WTC11 (cell line): ENCODE measurements around the gene SH3BP2. TPM values are rescaled to one million over a fixed set of nuclear protein-coding genes. Genes with fewer than 3 reads are reported as not detected.
A peak's percentile ranks its signal among the peaks of the same experiment; 100 is the strongest.

Experiments
- ELF4 ChIP-seq: sonication (generic); formaldehyde crosslinking; IDR thresholded peaks from 2 replicates; pipeline ENCODE4 v1.8.1; 2022; ENCODE audit warnings: low read depth, mild to moderate bottlenecking, moderate library complexity, missing genetic modification reagents
- EMX1 ChIP-seq: fragments of 250-450 bp; sonication (Bioruptor Pico); IDR thresholded peaks from 2 replicates; pipeline ENCODE4 v1.8.0; 2021; ENCODE audit warnings: mild to moderate bottlenecking
- ETV6 ChIP-seq: sonication (generic); formaldehyde crosslinking; IDR thresholded peaks from 2 replicates; pipeline ENCODE4 v1.8.1; 2022; ENCODE audit warnings: mild to moderate bottlenecking, missing genetic modification reagents
- FOXK1 ChIP-seq: sonication (generic); formaldehyde crosslinking; IDR thresholded peaks from 2 replicates; pipeline ENCODE4 v1.8.0; 2022; ENCODE audit warnings: mild to moderate bottlenecking, moderate library complexity, missing genetic modification reagents
- FOXP1 ChIP-seq: sonication (generic); formaldehyde crosslinking; IDR thresholded peaks from 2 replicates; pipeline ENCODE4 v1.8.0; 2022; ENCODE audit warnings: missing genetic modification reagents, mild to moderate bottlenecking, moderate library complexity, borderline replicate concordance
- GABPB1 ChIP-seq: sonication (generic); formaldehyde crosslinking; IDR thresholded peaks from 2 replicates; pipeline ENCODE4 v1.8.1; 2023; ENCODE audit warnings: mild to moderate bottlenecking, missing genetic modification reagents
- GTF2I ChIP-seq: fragments of 250-450 bp; sonication (Bioruptor Pico); conservative IDR thresholded peaks from 2 replicates; pipeline ENCODE4 v1.4.0; 2021; ENCODE audit warnings: mild to moderate bottlenecking
- JUN ChIP-seq: sonication (generic); formaldehyde crosslinking; IDR thresholded peaks from 2 replicates; pipeline ENCODE4 v1.8.0; 2023; ENCODE audit warnings: mild to moderate bottlenecking, missing genetic modification reagents
- MXD4 ChIP-seq: fragments of 250-450 bp; sonication (Bioruptor Pico); IDR thresholded peaks from 2 replicates; pipeline ENCODE4 v1.8.0; 2021; ENCODE audit warnings: mild to moderate bottlenecking, moderate library complexity, borderline replicate concordance
- NR1H2 ChIP-seq: sonication (generic); formaldehyde crosslinking; IDR thresholded peaks from 2 replicates; pipeline ENCODE4 v1.9.0; 2021; ENCODE audit warnings: mild to moderate bottlenecking, moderate library complexity, missing genetic modification reagents
- SOX15 ChIP-seq: fragments of 250-450 bp; sonication (Bioruptor Pico); IDR thresholded peaks from 2 replicates; pipeline ENCODE4 v1.9.0; 2021; ENCODE audit warnings: mild to moderate bottlenecking
- TCF7 ChIP-seq: sonication (generic); formaldehyde crosslinking; IDR thresholded peaks from 2 replicates; pipeline ENCODE4 v1.8.0; 2022; ENCODE audit warnings: mild to moderate bottlenecking, low read depth, missing genetic modification reagents, moderate library complexity
- TEAD4 ChIP-seq: sonication (generic); formaldehyde crosslinking; IDR thresholded peaks from 2 replicates; pipeline ENCODE4 v1.8.0; 2022; ENCODE audit warnings: mild to moderate bottlenecking, missing genetic modification reagents
- ZNF396 ChIP-seq: fragments of 250-450 bp; sonication (Bioruptor Pico); IDR thresholded peaks from 2 replicates; pipeline ENCODE4 v1.8.0; 2021; ENCODE audit warnings: mild to moderate bottlenecking, moderate library complexity, borderline replicate concordance
- ZNF423 ChIP-seq: fragments of 250-450 bp; sonication (Bioruptor Pico); IDR thresholded peaks from 2 replicates; pipeline ENCODE4 v2.1.2; 2022; ENCODE audit warnings: mild to moderate bottlenecking, moderate library complexity
- total RNA-seq: library from RNA; stranded (reverse); gene quantifications from 3 replicates; pipeline ENCODE4 v1.2.3, GENCODE V29; 2021
- TF ChIP-seq, protein P1 (sequence below): sonication (generic); formaldehyde crosslinking; IDR thresholded peaks from 2 replicates; pipeline ENCODE4 v1.8.0; 2022; ENCODE audit warnings: missing genetic modification reagents
- TF ChIP-seq, protein P2 (sequence below): sonication (generic); formaldehyde crosslinking; IDR thresholded peaks from 2 replicates; pipeline ENCODE4 v1.8.0; 2023; ENCODE audit warnings: mild to moderate bottlenecking, missing genetic modification reagents
- TF ChIP-seq, protein P3 (sequence below): fragments of 250-450 bp; sonication (Bioruptor Pico); IDR thresholded peaks from 2 replicates; pipeline ENCODE4 v1.8.0; 2021; ENCODE audit warnings: mild to moderate bottlenecking
- TF ChIP-seq, protein P4 (sequence below): sonication (generic); formaldehyde crosslinking; IDR thresholded peaks from 2 replicates; pipeline ENCODE4 v1.8.0; 2022; ENCODE audit warnings: mild to moderate bottlenecking, missing genetic modification reagents
- TF ChIP-seq, protein P5 (sequence below): sonication (generic); formaldehyde crosslinking; IDR thresholded peaks from 2 replicates; pipeline ENCODE4 v1.8.1; 2022; ENCODE audit warnings: missing genetic modification reagents, borderline replicate concordance
- TF ChIP-seq, protein P6 (sequence below): sonication (generic); formaldehyde crosslinking; IDR thresholded peaks from 2 replicates; pipeline ENCODE4 v1.8.1; 2023; ENCODE audit warnings: mild to moderate bottlenecking, missing genetic modification reagents, borderline replicate concordance
- TF ChIP-seq, protein P7 (sequence below): fragments of 250-450 bp; sonication (Bioruptor Pico); IDR thresholded peaks from 2 replicates; pipeline ENCODE4 v1.9.0; 2021; ENCODE audit warnings: mild to moderate bottlenecking

The SH3BP2 gene
- total RNA-seq, 1 experiment from 2014 or later: 49.1 TPM

DNA sequence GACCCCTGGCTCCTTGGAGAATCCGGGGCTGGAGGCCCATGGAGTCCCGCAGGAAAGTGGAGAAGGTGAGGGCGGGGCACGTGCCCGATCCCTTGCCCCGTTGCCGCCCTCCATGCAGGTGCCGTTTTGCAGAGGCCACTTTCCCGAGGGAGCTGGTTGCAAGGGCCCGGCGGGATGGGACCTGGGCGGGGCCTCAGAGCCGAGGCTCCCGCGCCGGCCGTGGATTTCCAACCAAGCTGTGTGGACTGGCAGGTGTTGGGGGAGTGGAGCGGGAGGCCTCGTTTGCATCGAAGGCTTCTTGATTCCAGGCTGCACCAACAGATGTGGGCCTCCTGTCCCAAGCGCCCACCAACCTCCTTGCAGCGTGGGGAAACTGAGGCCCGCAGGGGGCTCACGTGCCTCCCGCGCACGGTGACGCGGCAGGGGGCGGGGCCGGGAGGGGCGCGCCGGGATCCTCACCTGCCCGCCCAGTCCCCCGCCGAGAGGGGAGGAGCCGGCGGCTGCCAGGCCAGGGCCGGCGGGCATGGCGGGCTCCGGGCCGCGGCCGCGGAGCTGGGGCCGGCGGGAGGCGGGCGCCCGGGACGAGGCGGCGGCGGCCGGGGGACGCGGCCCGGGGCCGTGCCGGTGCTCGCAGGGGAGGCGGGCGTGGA lies 24.9 kb downstream of the SH3BP2 start (continued):
- TF ChIP-seq, protein P1, sequence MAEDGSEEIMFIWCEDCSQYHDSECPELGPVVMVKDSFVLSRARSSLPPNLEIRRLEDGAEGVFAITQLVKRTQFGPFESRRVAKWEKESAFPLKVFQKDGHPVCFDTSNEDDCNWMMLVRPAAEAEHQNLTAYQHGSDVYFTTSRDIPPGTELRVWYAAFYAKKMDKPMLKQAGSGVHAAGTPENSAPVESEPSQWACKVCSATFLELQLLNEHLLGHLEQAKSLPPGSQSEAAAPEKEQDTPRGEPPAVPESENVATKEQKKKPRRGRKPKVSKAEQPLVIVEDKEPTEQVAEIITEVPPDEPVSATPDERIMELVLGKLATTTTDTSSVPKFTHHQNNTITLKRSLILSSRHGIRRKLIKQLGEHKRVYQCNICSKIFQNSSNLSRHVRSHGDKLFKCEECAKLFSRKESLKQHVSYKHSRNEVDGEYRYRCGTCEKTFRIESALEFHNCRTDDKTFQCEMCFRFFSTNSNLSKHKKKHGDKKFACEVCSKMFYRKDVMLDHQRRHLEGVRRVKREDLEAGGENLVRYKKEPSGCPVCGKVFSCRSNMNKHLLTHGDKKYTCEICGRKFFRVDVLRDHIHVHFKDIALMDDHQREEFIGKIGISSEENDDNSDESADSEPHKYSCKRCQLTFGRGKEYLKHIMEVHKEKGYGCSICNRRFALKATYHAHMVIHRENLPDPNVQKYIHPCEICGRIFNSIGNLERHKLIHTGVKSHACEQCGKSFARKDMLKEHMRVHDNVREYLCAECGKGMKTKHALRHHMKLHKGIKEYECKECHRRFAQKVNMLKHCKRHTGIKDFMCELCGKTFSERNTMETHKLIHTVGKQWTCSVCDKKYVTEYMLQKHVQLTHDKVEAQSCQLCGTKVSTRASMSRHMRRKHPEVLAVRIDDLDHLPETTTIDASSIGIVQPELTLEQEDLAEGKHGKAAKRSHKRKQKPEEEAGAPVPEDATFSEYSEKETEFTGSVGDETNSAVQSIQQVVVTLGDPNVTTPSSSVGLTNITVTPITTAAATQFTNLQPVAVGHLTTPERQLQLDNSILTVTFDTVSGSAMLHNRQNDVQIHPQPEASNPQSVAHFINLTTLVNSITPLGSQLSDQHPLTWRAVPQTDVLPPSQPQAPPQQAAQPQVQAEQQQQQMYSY (CRISPR knock-in tag): no peak
- TF ChIP-seq, protein P2, sequence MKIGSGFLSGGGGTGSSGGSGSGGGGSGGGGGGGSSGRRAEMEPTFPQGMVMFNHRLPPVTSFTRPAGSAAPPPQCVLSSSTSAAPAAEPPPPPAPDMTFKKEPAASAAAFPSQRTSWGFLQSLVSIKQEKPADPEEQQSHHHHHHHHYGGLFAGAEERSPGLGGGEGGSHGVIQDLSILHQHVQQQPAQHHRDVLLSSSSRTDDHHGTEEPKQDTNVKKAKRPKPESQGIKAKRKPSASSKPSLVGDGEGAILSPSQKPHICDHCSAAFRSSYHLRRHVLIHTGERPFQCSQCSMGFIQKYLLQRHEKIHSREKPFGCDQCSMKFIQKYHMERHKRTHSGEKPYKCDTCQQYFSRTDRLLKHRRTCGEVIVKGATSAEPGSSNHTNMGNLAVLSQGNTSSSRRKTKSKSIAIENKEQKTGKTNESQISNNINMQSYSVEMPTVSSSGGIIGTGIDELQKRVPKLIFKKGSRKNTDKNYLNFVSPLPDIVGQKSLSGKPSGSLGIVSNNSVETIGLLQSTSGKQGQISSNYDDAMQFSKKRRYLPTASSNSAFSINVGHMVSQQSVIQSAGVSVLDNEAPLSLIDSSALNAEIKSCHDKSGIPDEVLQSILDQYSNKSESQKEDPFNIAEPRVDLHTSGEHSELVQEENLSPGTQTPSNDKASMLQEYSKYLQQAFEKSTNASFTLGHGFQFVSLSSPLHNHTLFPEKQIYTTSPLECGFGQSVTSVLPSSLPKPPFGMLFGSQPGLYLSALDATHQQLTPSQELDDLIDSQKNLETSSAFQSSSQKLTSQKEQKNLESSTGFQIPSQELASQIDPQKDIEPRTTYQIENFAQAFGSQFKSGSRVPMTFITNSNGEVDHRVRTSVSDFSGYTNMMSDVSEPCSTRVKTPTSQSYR (CRISPR knock-in tag): no peak
- TF ChIP-seq GABPB1 (no peak), ZNF423 (CRISPR knock-in tag) (no peak), GTF2I (CRISPR knock-in tag) (no peak), JUN (CRISPR knock-in tag) (no peak), EMX1 (CRISPR knock-in tag) (no peak), ETV6 (CRISPR knock-in tag) (0 out of 2 replicates have a peak, but pooled peaks have one; percentile 26), TCF7 (CRISPR knock-in tag) (no peak), FOXP1 (CRISPR knock-in tag) (no peak; the same call in 1 of the 2 replicates), FOXK1 (no peak; the same call in 1 of the 2 replicates), ZNF396 (CRISPR knock-in tag) (no peak), TEAD4 (CRISPR knock-in tag) (no peak), ELF4 (CRISPR knock-in tag) (no peak), SOX15 (no peak), MXD4 (no peak), NR1H2 (CRISPR knock-in tag) (no peak)
- TF ChIP-seq, protein P3, sequence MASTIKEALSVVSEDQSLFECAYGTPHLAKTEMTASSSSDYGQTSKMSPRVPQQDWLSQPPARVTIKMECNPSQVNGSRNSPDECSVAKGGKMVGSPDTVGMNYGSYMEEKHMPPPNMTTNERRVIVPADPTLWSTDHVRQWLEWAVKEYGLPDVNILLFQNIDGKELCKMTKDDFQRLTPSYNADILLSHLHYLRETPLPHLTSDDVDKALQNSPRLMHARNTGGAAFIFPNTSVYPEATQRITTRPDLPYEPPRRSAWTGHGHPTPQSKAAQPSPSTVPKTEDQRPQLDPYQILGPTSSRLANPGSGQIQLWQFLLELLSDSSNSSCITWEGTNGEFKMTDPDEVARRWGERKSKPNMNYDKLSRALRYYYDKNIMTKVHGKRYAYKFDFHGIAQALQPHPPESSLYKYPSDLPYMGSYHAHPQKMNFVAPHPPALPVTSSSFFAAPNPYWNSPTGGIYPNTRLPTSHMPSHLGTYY (CRISPR knock-in tag): no peak
- TF ChIP-seq, protein P4, sequence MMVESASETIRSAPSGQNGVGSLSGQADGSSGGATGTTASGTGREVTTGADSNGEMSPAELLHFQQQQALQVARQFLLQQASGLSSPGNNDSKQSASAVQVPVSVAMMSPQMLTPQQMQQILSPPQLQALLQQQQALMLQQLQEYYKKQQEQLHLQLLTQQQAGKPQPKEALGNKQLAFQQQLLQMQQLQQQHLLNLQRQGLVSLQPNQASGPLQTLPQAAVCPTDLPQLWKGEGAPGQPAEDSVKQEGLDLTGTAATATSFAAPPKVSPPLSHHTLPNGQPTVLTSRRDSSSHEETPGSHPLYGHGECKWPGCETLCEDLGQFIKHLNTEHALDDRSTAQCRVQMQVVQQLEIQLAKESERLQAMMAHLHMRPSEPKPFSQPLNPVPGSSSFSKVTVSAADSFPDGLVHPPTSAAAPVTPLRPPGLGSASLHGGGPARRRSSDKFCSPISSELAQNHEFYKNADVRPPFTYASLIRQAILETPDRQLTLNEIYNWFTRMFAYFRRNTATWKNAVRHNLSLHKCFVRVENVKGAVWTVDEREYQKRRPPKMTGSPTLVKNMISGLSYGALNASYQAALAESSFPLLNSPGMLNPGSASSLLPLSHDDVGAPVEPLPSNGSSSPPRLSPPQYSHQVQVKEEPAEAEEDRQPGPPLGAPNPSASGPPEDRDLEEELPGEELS (CRISPR knock-in tag): 0 out of 2 replicates have a peak, but pooled peaks have one; percentile 14
- TF ChIP-seq, protein P5, sequence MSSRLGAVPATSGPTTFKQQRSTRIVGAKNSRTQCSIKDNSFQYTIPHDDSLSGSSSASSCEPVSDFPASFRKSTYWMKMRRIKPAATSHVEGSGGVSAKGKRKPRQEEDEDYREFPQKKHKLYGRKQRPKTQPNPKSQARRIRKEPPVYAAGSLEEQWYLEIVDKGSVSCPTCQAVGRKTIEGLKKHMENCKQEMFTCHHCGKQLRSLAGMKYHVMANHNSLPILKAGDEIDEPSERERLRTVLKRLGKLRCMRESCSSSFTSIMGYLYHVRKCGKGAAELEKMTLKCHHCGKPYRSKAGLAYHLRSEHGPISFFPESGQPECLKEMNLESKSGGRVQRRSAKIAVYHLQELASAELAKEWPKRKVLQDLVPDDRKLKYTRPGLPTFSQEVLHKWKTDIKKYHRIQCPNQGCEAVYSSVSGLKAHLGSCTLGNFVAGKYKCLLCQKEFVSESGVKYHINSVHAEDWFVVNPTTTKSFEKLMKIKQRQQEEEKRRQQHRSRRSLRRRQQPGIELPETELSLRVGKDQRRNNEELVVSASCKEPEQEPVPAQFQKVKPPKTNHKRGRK (CRISPR knock-in tag): no peak
- TF ChIP-seq, protein P6, sequence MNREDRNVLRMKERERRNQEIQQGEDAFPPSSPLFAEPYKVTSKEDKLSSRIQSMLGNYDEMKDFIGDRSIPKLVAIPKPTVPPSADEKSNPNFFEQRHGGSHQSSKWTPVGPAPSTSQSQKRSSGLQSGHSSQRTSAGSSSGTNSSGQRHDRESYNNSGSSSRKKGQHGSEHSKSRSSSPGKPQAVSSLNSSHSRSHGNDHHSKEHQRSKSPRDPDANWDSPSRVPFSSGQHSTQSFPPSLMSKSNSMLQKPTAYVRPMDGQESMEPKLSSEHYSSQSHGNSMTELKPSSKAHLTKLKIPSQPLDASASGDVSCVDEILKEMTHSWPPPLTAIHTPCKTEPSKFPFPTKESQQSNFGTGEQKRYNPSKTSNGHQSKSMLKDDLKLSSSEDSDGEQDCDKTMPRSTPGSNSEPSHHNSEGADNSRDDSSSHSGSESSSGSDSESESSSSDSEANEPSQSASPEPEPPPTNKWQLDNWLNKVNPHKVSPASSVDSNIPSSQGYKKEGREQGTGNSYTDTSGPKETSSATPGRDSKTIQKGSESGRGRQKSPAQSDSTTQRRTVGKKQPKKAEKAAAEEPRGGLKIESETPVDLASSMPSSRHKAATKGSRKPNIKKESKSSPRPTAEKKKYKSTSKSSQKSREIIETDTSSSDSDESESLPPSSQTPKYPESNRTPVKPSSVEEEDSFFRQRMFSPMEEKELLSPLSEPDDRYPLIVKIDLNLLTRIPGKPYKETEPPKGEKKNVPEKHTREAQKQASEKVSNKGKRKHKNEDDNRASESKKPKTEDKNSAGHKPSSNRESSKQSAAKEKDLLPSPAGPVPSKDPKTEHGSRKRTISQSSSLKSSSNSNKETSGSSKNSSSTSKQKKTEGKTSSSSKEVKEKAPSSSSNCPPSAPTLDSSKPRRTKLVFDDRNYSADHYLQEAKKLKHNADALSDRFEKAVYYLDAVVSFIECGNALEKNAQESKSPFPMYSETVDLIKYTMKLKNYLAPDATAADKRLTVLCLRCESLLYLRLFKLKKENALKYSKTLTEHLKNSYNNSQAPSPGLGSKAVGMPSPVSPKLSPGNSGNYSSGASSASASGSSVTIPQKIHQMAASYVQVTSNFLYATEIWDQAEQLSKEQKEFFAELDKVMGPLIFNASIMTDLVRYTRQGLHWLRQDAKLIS (CRISPR knock-in tag): no peak
- TF ChIP-seq, protein P7, sequence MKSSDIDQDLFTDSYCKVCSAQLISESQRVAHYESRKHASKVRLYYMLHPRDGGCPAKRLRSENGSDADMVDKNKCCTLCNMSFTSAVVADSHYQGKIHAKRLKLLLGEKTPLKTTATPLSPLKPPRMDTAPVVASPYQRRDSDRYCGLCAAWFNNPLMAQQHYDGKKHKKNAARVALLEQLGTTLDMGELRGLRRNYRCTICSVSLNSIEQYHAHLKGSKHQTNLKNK (CRISPR knock-in tag): no peak
